Kidney tubule cell (primary cell): ENCODE measurements around the gene SCAMP1.
"Not testable (repeated sequence)": the region's sequence is repeated elsewhere in the genome, so short reads cannot be mapped to it uniquely, and the experiment has no call there.

Experiments used
- DNase-seq: peaks from one replicate; pipeline ENCODE4 v3.0.0-alpha.2; 2018; ENCODE audit warnings: low spot score

Gene SCAMP1

GRCh38 chr5:78361631-78361993, 1.2 kb downstream of the SCAMP1 start:
- no peak for DNase-seq

GRCh38 chr5:78362220-78362619, 1.8 kb downstream of the SCAMP1 start:
- DNase-seq: peak; percentile 39

- no peak for DNase-seq
Observed at GRCh38 chr5:78364005-78364404, 3.6 kb downstream of the SCAMP1 start.

DNA sequence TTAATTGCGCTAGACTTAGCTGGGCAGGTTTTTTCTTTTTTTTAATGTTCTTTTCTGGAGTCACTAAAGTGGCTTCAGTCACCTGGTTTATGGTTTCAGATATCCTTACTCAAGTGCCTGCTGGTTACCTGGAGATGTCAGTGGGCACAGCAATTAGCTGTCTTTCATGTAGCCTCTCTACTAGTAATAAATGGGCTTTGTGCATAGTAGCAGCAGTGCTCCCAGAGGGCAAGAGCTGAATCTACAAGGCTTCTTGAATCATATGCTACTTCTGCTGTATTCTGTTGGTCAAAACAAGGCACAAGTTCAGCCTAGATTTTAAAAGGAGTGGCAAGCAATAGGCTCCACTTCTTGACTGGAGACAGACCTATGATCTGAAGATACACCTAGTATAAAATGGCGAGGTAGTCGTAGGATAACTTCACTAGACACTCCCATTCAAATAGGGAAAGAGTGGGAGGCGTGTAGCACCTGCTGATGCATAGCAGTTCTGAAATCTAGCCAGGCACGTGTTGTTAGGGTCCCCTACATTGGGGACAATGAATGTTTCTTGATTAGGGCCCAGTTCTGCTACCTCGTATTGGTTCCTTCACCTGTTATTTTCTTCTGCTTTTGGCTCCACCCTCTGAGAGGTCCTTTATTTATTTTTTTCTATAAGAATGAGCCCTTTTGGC, 7.0 kb downstream of the SCAMP1 start:
- no peak for DNase-seq

- DNase-seq: no peak
Observed at GRCh38 chr5:78369680-78370079, 9.3 kb downstream of the SCAMP1 start.

DNA sequence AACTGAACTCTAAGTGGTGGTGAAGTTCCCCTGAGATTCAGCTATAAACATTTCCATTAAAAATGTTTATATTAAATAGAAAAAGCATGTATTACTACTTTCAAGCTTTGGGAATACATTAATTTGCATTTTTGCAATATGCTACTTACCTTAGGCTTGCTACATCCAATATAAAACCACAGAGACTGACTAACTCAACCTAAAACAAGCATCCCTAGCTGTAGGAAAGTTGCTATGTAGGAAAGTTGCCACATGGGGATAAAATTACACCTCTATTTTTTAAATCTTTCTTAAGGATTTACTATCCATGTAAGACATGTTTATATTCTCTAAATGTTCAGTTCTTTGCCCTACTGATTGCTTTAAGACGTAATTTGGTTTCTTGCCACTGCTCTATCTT, 12.8 kb downstream of the SCAMP1 start:
- no peak for DNase-seq

GRCh38 chr5:78376315-78376714, 15.9 kb downstream of the SCAMP1 start:
- no peak for DNase-seq

DNA sequence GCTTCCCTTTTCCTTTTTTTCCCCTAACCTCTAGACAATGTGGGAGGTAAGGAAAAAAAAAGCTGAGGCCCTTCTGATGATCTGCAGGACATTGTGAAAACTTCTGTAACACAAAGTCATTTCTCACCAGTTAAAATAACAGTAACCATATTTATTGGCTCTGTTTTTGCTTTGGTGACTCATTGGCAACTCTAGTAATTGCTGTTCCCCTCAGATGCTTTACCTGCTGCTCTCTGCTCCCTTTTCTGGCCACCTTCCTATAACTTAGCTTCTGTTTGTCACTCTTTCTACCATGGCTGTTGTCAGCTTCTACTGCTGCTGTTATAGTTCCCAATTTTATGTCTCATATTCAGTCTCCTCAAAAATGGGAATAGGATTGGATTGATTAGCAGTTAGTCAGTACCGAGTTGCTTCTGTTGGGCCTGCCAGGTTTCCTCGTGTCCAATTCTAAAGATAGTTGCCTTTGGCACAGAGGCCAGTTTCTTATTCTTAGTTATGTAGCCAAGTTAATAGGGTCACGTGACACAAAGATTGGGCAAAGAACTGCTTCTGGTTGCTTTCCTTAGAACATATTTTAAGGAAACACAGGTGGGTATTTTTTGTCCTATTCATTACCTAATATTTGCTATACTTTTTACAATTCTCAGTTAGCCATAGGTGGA, 16.8 kb downstream of the SCAMP1 start:
- peak; percentile 8 for DNase-seq

GRCh38 chr5:78377718-78378105, 17.3 kb downstream of the SCAMP1 start:
- DNase-seq: no peak

- DNase-seq: no peak
Observed at GRCh38 chr5:78387468-78388153, 27.2 kb downstream of the SCAMP1 start.

GRCh38 chr5:78391357-78391756, 30.9 kb downstream of the SCAMP1 start:
- not testable (repeated sequence) for DNase-seq

DNA sequence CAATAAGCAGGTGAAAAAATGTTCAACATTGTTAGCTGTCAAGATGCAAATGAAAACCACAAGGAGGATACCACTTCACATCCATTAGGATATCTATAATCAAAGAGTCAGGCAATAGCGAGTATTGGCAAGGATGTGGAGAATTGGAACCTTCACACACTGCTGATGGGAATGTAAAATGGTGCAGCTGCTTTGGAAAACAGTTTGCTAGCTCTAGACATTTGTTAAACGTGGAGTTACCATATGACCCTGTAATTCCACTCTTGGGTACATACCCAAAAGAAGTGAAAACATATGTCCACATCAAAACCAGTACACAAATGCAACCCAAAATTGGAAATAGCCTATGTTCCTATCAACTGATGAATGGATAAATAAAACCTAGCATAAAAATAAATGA, 37.4 kb downstream of the SCAMP1 start:
- DNase-seq: no peak

DNA sequence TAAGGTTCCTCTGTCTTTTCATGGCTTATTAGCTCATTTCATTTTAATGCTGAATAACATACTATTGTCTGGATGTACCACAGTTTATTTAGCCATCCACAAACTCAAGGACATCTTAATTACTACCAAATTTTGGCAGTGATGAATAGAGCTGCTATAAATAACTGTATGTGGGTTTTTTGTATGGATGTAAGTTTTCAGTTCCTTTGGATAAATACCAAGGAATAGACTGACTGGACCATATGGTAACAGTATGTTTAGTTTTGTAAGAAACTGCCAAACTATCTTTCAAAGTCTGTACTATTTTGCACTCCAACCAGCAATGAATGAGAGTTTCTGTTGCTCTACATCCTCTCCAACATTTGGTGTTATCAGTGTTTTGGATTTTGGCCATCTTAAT, 38.7 kb downstream of the SCAMP1 start:
- DNase-seq: no peak

DNA sequence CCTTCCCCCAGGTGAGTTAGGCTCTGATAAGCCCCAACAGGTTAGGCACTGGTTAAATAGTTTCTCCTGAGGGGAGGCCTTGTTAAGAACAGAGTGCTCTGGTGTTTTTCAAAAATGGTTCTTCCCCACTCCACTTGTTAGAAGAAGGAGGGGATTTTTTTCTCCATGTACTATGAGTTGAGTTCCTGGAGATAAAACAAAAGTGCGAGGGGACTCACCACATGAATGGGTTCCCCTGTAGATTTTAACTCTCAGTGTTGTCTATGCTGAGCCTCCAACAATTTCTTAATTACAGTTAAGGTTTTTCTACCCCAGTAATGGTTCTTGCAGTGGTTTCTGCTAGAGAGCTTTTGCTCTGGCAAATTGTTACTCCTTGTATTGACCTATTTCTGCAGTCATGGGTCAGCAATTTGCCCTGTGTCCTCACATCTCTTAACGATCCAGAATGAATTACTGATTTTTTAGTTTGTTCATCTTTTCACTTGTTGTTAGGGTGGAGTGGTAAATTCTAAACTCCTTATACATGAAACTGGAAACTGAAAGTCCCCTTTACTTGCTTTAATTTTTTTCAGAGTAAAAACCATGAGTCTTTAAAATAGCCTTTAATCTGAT, 44.4 kb downstream of the SCAMP1 start:
- no peak for DNase-seq

- DNase-seq: peak; percentile 85
Observed at GRCh38 chr5:78405829-78406750, 45.7 kb downstream of the SCAMP1 start.

DNA sequence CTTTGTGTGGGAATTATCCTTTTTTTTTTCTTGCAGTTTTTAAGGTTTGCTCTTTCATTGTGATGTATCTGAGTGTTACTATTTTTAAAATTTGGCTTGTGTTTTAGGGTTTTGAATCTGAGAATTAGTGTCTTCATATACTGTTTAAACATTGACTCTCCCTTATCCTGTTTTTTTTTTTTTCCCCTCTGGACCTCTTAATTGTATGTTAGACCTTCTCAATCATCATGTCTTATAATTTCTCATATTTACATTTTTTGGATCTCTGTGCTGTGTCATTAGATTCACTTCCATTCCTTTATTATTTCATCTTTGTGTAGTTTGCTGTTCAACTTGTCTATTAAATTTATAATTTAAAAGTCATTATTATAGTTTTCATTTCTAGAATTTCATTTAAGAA, 47.0 kb downstream of the SCAMP1 start:
- DNase-seq: no peak

DNA sequence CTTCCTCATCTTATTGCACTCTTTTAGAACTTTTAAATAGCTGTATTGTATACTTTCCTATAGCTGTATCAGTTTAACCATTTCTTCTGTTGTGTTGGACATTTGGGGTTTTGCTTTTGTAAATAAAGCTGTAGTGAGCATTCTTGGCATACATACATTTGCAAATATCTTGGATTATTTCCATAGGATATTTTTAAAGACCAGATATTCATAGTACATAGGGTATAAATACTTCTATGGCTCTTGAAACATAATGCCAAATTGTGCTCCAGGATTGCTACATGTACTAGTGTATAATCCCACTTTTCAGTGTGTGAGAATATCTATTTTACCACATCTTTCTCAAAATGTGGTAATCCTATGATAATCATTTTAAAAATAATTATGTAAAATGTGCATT, 51.2 kb downstream of the SCAMP1 start:
- DNase-seq: no peak

DNA sequence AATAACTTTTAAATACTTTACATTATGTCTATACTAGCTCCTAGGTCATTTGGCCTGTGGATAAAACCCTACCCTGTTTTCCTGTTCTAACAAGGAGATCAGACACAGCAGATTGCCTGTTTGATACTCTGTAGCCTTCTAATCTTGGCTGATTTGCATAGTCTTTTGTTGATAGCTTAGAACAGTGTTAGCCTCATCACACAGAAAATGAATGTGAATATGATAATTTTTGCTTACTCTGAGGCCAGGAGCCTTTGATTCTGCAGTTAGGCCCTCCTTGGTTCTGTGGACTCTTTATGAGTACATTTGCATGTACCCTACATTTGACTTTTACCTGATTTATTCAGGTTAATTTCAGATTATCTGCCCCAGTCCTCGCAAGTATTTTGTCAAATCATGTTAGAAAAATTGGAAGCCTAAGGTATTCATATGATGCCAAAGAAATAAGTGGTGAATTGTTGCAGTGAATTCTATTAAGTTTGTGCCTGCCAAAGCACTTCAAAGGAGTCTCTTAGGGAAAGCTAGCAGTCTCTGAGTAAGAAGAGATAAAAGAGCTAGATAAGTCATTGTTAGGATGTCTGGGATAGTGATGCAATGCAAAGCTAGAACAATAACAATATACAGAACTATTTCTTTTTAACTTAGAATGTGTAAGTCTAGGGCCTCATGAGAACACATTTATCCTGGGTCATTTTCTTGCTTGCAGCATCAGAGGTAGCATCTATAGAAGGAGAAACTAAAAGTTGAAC, 56.4 kb downstream of the SCAMP1 start:
- DNase-seq: no peak

DNA sequence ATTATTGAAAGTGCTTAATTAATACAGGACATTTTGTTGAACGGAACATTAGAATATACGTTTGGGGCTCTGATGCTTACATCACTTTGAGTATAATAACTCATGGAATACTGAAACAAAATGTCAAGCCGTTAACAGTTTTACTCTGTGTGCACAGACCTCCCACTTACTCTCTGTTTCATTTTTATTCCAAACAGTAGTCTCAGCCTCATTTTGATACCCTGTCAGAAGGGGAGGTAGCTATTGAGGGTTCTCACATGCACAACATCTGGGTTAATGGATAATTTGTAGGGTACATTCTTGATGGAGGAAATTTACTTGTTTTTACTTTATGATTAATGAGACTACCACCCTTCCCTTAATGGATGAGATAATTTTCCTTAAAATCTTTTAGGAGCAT, 59.0 kb downstream of the SCAMP1 start:
- DNase-seq: no peak

DNA sequence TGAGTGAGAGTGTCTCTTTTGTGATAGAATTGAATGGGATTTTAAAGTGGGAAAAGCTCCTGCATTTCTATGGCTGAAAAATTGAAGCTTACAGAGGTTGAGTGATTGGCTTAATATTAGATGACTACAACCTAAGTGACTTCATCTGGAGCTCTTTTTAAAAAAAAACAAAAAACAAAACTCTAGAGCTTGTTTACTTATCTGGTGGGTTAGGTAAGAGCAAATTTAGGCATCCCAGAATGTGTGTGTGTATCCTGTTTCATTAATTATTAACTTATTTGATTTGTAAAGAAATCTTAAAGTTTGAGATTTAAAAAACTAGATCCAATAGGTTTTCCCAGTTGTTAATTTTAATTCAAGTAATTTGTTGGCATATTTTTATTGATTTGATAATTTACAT, 60.1 kb downstream of the SCAMP1 start:
- DNase-seq: no peak

DNA sequence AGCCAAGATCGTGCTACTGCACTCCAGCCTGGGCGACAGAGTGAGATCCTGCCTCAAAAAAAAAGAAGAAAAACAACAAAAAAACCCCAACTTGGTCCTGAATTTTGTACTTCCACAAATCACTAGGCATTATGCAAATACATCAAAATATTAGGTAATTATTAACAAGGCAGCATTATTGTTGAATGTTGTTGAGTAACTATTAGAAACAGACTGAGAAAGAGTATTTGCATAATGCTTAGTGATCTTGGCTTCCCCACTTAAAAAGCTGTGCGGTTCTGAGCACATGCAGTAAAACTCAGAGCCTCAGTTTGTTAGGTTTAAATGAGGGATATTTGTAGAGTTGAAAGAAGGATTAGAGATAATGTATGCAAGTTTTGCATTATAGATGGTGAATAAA, 64.2 kb downstream of the SCAMP1 start:
- no peak for DNase-seq
